ENCODE data around the gene CLSTN2. TPM values are rescaled to one million over a fixed set of nuclear protein-coding genes. Genes with fewer than 3 reads are reported as not detected.

The CLSTN2 gene
- polyA plus RNA-seq, 1 experiment: 0.04 TPM

GRCh38 chr3:139957844-139958243 lies 22.9 kb downstream of the CLSTN2 start:
- ChIA-PET POLR2A (no interaction called here), CTCF (no interaction called here)
- Histone ChIP-seq H3K9me3 (ENCODE audit: control insufficient read depth, insufficient read depth, low read length) (no peaks in the 10 kb centered on the region), H3K27ac (ENCODE audit: low read depth, low read length) (no peak overlapping the region), H3K4me3 (ENCODE audit: low read depth, low read length) (no peak overlapping the region), H3K27me3 (ENCODE audit: control insufficient read depth, insufficient read depth, low read length) (no peaks in the 10 kb centered on the region)
- DNase-seq (ENCODE audit: low read depth, low spot score): no peak
- TF ChIP-seq CTCF (IDR thresholded peaks at IDR 0.05; ENCODE audit: low read depth, low read length): no peak

GRCh38 chr3:139969386-139969785 lies 34.4 kb downstream of the CLSTN2 start:
- no peak for DNase-seq (ENCODE audit: low read depth, low spot score)
- Histone ChIP-seq H3K27ac (ENCODE audit: low read depth, low read length) (no peak overlapping the region), H3K9me3 (ENCODE audit: control insufficient read depth, insufficient read depth, low read length) (no peaks in the 10 kb centered on the region), H3K4me3 (ENCODE audit: low read depth, low read length) (no peak overlapping the region), H3K27me3 (ENCODE audit: control insufficient read depth, insufficient read depth, low read length) (no peaks in the 10 kb centered on the region)
- TF ChIP-seq CTCF (IDR thresholded peaks at IDR 0.05; ENCODE audit: low read depth, low read length): no peak
- POLR2A ChIA-PET: no interaction called here
- CTCF ChIA-PET: no interaction called here

GRCh38 chr3:139970526-139970925 lies 35.5 kb downstream of the CLSTN2 start:
- no peak for DNase-seq (ENCODE audit: low read depth, low spot score)
- no peak overlapping the region for H3K27ac ChIP-seq (ENCODE audit: low read depth, low read length)
- no peaks in the 10 kb centered on the region for H3K9me3 ChIP-seq (ENCODE audit: control insufficient read depth, insufficient read depth, low read length)
- H3K4me3 ChIP-seq (ENCODE audit: low read depth, low read length): no peak overlapping the region
- CTCF ChIA-PET: no interaction called here
- H3K27me3 ChIP-seq (ENCODE audit: control insufficient read depth, insufficient read depth, low read length): no peaks in the 10 kb centered on the region
- POLR2A ChIA-PET: no interaction called here
- no peak for TF ChIP-seq CTCF (IDR thresholded peaks at IDR 0.05; ENCODE audit: low read depth, low read length)

GRCh38 chr3:139974809-139975425 lies 39.9 kb downstream of the CLSTN2 start:
- ChIA-PET POLR2A (no interaction called here), CTCF (no interaction called here)
- Histone ChIP-seq H3K27me3 (ENCODE audit: control insufficient read depth, insufficient read depth, low read length) (no peaks in the 10 kb centered on the region), H3K4me3 (ENCODE audit: low read depth, low read length) (no peak overlapping the region), H3K27ac (ENCODE audit: low read depth, low read length) (peak overlapping the region; percentile 11), H3K9me3 (ENCODE audit: control insufficient read depth, insufficient read depth, low read length) (no peaks in the 10 kb centered on the region)
- TF ChIP-seq CTCF (IDR thresholded peaks at IDR 0.05; ENCODE audit: low read depth, low read length): no peak
- DNase-seq (ENCODE audit: low read depth, low spot score): no peak

- CTCF ChIA-PET: no interaction called here
- POLR2A ChIA-PET: no interaction called here
- Histone ChIP-seq H3K4me3 (ENCODE audit: low read depth, low read length) (no peak overlapping the region), H3K27me3 (ENCODE audit: control insufficient read depth, insufficient read depth, low read length) (no peaks in the 10 kb centered on the region), H3K9me3 (ENCODE audit: control insufficient read depth, insufficient read depth, low read length) (no peaks in the 10 kb centered on the region), H3K27ac (ENCODE audit: low read depth, low read length) (no peak overlapping the region)
- DNase-seq (ENCODE audit: low read depth, low spot score): no peak
- TF ChIP-seq CTCF (IDR thresholded peaks at IDR 0.05; ENCODE audit: low read depth, low read length): no peak
These were observed 40.8 kb downstream of the CLSTN2 start for GRCh38 chr3:139975594-139976365.
